ENCODE measurements around the gene RBM22. TPM values are rescaled to one million over a fixed set of nuclear protein-coding genes. Genes with fewer than 3 reads are reported as not detected.

The RBM22 gene
- total RNA-seq (2022; extraction: Qiagen RNA extraction) = 43.0 to 52.8 TPM (median 46.7 TPM) in 5 replicates

GRCh38 chr5:150700594-150701377 is at the start of gene RBM22:
Gene RBM22, minus strand, starts transcription at chr5:150701062. Its CDS starts 77 bp downstream, at chr5:150700985.

GRCh38 chr5:150661086-150661485 is 39.8 kb downstream of the RBM22 start, which contains the start of gene MYOZ3:
Gene MYOZ3, plus strand, starts transcription at chr5:150661251. Its CDS starts 1,691 bp downstream, at chr5:150662942.

Other genes with a start within 250 kb of the RBM22 start
- 46.7 to 70.1 TPM (median 57.6 TPM) in 5 replicates for gene NDST1, start 192.9 kb downstream of the RBM22 start, total RNA-seq (2022; extraction: Qiagen RNA extraction)
- gene SYNPO, start 60.4 kb downstream of the RBM22 start, total RNA-seq (2022; extraction: Qiagen RNA extraction) = 18.9 to 27.2 TPM (median 24.9 TPM) in 5 replicates
- gene MYOZ3, start 39.8 kb downstream of the RBM22 start, total RNA-seq (2022; extraction: Qiagen RNA extraction) = 0.07 to 0.13 TPM in 2 of 5 replicates, not detected in the others
- gene DCTN4, start 58.0 kb upstream of the RBM22 start, total RNA-seq (2022; extraction: Qiagen RNA extraction) = 16.2 to 18.6 TPM (median 18.0 TPM) in 5 replicates
- gene SMIM3, start 77.7 kb upstream of the RBM22 start, total RNA-seq (2022; extraction: Qiagen RNA extraction) = 9.9 to 13.7 TPM (median 12.7 TPM) in 5 replicates
- 0.15 to 0.36 TPM (median 0.25 TPM) in 4 of 5 replicates, not detected in the other for gene IRGM, start 145.5 kb upstream of the RBM22 start, total RNA-seq (2022; extraction: Qiagen RNA extraction)
- gene ZNF300, start 203.9 kb upstream of the RBM22 start, total RNA-seq (2022; extraction: Qiagen RNA extraction) = 2.3 to 2.8 TPM (median 2.3 TPM) in 5 replicates